Measurements from ENCODE around the gene KCNQ2.

Gene KCNQ2

DNA sequence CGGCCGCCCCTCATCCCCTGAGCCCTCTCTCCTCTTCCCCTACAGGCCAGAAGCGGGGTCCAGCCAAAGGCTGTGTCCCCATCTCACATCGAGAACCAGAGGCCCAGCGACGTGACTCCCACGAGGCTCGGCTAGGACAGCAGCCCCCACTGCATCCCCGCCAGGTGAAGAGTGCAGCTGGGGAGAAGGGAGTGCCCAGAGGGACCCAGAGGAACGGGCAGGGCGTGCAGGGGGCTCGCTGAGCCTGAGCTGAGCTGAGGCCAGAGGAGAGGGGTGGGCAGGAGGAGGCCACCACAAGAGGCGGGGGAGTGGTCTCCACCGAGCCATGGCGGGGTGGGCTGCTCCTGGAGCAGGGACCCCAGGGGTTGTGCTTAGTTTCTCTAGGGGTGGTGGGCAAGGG lies 32.6 kb downstream of the KCNQ2 start:
- in situ Hi-C loops (cut with HindIII; ENCODE audit: low sequenced_read_pairs): no loop called here

DNA sequence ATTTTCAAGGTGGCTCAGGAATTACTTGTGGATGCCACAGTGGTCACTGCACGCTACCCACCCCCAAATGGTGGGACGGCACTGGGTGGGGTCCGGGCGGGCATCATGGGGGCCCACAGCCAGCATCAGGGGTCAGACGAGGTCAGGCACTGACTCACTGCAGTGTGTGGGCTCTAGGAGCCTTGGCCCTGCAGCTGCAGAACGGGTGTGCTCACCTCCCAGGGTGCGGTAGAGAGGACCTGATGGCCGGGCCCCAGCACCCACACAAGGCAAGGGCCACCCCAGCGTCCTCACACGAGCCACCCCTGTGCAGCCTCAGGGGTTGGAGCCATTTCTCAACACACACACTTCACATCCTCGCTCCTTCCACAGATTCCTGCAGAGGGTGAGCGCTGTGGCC lies 34.3 kb downstream of the KCNQ2 start:
- in situ Hi-C loops (cut with HindIII; ENCODE audit: low sequenced_read_pairs): no loop called here

DNA sequence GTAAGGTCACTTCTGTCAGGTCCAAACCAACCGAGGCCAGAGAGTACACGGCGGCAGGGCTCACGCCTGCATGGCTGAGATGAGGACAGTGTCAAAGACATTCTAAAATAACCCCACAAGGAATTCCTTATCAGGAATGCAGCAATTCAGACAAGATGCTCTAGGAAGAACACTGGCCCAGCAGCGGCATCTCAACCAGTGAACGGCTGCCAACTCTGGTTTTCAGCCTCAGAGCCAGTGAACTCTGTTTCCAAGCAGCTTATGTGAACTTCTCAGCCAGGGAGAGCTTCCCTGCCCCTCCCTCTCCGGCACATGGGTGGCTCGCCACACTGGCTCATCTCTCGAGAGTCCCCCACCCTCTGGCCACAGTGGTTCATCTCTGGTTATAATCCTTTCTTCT lies 36.9 kb downstream of the KCNQ2 start:
- in situ Hi-C loops (cut with HindIII; ENCODE audit: low sequenced_read_pairs): no loop called here

DNA sequence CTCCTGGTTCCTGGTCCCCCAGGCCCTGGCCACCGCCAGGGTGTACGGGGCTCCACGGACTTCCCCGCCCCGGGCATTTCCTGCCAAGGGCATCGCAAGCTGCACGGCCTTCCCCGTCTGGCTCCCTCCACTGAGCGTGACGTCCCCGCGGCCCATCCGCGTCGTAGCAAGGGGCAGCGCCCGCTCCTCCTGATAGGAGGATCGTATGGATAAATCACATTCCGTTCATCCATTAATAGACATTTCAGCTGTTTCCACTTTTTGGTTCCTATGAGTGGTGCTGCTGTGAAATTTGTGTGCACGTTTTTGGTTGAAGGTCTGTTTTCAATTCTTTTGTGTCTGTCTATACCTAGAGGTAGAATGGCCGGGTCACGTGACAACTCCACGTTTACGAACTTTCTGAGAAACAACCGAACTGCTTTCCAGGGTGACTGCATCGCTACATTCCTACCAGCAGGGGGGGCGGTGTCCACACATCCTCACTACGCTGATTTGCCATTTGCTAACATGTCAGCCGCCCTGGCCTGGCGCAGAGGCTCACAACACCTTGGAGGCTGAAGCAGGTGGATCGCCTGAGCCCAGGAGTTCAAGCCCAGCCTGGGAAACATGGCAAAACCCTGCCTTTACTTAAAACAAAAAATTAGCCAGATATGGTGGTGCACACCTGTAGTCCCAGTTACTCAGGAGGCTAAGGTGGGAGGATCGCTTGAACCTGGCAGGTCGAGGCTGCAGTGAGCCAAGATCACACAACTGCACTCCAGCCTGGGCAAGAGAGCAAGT lies 37.7 kb downstream of the KCNQ2 start:
- in situ Hi-C loops (cut with HindIII; ENCODE audit: low sequenced_read_pairs): no loop called here

DNA sequence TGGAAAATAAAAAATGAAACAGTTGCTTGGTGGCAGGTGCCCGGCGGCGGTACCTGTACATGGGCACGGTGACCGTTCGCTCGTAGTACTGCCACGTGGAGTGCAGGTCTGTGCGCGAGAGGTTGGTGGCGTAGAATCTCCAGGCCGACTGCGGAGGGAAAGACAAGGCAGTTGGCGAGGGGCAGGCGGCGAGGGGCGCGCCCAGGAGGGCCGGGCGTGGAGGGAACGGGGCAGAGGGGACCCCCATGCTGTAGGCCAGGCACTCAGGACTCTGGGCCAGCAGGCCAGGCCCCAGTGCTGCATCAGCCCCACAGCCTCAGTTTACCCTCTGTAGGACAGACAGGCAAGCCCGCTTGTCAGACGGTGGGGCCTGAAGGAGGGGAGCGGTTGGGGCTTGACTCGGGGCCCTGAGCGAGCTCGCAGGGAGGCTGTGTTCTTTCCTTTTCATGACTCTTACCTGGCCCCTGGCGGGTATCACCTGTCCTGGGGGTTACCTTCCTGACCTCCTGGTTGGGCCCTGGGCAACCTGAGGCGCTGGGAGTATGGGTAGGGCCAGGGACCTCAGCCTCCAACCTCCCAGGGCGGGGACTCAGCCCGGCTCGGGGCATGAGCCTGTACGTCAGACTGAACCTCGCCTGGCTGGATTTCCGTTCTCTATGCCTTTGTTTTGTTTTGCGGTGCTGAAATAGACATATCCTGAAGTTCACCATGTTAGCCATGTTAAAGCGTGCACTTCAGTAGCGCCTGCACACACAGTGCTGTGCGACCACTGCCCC lies 38.5 kb downstream of the KCNQ2 start:
- in situ Hi-C loops (cut with HindIII; ENCODE audit: low sequenced_read_pairs): no loop called here

DNA sequence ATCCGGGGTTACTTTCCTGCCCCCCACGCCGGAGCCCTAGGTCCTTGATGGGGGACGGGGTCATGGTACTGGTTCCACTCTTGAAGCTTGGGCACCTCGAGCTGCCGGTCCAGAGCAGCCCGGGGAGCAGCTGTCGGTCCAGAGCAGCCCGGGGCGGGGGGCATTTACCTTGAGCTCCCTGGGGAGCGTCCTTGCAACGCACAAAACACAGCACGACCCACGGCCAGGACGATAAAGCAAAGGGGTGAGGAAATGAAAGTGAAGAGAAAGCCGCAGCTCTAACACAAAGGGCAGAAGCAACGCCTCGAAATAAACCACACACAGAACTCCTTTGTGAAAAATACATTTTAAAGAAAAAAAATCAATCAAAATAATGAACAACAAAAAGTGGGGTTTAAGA lies 39.1 kb downstream of the KCNQ2 start:
- in situ Hi-C loops (cut with HindIII; ENCODE audit: low sequenced_read_pairs): no loop called here

DNA sequence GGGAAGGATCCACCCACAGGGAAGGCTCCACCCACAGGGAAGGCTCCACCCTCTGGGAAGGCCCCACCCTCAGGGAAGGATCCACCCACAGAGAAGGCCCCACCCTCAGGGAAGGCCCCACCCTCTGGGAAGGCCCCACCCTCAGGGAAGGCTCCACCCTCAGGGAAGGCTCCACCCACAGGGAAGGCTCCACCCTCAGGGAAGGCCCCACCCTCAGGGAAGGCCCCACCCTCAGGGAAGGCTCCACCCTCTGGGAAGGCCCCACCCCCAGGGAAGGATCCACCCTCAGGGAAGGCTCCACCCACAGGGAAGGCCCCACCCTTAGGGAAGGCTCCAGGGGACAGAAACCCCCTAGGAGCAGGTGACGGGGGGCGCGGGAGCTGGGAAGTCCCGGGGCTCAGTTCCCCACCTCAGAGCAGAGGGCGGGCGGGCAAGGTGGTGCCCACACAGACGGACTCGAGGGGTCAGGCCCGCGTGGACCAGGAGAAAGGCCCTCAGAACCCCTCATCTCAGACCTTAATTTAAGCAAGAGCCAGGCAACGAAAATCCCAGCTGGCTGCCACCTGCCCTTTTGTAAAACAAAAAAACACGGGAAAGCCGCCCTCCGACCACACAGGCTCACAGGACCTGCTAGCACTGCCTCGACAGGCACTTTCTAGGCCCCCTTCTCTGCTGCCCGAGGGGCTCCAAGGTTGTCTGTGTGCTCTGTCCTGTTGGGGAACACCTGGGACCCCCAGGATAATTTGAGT lies 39.7 kb downstream of the KCNQ2 start:
- in situ Hi-C loops (cut with HindIII; ENCODE audit: low sequenced_read_pairs): no loop called here

DNA sequence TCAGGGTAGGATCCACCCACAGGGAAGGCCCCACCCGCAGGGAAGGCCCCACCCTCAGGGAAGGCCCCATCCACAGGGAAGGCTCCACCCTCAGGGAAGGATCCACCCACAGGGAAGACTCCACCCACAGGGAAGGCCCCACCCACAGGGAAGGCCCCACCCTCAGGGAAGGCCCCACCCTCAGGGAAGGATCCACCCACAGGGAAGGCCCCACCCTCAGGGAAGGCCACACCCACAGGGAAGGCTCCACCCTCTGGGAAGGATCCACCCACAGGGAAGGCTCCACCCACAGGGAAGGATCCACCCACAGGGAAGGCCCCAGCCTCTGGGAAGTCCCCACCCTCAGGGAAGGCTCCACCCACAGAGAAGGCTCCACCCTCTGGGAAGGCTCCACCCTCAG lies 40.5 kb downstream of the KCNQ2 start:
- in situ Hi-C loops (cut with HindIII; ENCODE audit: low sequenced_read_pairs): no loop called here

DNA sequence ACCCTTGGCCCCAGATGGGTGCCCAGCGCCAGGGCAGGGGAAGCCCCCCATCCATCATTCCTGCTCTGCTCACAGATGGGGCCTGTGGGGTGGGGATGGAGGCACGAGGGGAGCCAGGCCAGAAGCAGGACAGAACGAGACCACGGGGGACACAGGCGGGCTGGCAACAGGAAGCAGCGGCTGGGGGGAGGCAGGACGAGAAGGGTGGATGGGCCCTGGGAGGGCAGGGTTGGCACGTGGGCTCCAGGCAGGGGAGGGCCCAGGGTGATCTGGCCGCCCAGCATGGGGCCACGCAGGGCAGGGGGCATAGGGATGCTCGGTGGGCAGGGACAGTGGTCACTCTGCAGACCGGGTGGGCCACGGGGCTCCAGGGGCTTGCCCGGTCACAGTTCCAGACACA lies 41.6 kb downstream of the KCNQ2 start:
- in situ Hi-C loops (cut with HindIII; ENCODE audit: low sequenced_read_pairs): no loop called here

DNA sequence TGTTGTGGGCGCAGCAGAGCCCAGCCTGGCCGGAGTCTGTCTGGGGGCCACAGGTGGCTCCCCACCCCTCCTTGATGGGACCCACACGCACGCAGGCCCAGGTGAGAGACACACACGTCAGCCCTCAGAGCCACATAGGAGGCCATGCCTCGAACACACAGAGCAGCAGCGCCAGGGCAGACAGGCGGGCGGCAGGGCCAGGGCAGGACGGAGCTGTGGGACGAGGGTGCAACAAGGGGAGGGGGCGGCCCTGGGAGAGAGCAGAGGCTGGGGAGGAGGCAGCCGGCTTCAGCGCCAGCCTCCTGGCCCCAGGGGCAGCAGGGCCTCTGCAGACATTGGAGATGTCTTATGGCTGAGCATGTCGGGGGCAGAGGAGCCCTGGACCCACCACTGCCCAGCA lies 42.5 kb downstream of the KCNQ2 start:
- in situ Hi-C loops (cut with HindIII; ENCODE audit: low sequenced_read_pairs): no loop called here

DNA sequence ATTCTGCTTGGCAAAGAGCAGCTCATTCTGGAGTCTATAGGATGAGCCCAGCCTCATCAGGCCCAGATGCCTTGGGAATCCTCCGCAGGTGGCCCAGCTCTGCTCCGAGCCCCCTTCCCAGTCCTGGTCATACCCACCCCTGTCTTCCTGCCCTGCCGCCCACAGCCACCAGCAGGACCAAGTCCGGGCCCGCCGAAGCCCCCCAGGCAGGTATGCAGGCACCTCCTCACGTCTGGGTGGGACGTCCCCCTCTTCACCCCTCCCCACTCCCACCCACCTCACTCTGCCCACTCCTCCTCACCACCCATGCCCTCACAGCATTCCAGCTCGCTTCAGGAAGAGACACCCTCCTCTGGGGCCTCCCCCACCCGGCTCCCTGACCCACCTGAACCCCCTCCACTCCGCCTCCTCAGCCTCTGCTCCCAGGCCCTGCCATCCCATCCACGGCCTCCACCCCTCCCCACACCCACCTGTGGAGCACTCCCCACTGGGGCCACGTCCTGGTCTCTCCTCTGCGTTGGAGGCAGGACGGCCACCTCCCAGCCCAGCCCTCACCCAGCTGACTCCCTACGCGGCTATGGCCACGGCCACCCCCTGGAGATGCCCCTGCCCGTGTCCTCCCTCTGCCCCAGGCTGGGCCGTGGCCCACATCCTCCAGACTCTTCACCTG lies 43.4 kb downstream of the KCNQ2 start:
- in situ Hi-C loops (cut with HindIII; ENCODE audit: low sequenced_read_pairs): no loop called here

DNA sequence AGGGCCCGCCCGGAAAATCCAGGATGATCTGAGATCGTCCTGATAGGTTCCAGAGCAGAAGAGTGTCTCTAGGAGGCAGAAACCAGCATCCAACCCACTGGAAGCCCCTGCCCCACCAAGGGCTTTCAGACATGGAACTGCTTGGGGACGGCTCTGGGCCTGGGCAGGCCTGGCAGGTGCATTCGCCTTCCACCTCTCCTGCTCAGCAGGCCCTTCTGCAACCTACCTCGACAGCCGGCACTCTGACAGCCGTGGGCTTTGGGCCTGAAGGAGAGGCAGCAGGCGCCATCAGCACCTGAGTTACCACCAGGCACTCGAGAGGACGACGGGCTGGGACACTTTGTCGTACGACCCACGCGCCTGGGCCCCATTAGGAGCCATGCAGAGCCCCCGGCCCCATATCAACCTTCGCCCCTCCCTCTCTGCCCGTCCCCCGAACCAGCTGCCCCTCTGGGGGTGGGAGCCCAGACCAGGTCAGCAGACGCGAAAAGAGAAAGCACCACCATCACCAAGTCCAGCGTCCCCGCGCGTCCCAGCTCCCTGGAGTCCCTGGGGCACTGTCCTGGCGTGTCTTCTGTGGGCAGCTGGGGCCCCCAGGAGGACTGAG lies 44.6 kb downstream of the KCNQ2 start:
- in situ Hi-C loops (cut with HindIII; ENCODE audit: low sequenced_read_pairs): no loop called here

DNA sequence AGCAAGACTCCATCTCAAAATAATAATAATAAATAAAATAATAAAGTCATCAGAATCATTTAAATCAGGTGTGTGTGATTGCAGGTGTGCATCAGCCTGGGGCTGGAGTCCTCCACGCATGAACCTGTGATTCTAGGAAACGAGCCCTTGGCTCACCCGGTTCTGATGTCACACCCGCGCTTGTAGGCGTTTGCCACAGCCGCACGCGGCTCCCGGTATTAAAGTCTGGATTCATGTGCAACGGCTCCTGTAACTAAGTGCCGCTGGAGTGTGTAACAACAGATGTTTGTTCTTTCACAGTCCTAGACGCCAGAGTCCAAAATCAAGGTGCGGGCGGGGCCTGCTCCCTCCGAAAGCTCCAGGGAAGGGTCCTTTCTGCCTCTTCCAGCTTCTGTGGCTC lies 45.2 kb downstream of the KCNQ2 start:
- in situ Hi-C loops (cut with HindIII; ENCODE audit: low sequenced_read_pairs): no loop called here

DNA sequence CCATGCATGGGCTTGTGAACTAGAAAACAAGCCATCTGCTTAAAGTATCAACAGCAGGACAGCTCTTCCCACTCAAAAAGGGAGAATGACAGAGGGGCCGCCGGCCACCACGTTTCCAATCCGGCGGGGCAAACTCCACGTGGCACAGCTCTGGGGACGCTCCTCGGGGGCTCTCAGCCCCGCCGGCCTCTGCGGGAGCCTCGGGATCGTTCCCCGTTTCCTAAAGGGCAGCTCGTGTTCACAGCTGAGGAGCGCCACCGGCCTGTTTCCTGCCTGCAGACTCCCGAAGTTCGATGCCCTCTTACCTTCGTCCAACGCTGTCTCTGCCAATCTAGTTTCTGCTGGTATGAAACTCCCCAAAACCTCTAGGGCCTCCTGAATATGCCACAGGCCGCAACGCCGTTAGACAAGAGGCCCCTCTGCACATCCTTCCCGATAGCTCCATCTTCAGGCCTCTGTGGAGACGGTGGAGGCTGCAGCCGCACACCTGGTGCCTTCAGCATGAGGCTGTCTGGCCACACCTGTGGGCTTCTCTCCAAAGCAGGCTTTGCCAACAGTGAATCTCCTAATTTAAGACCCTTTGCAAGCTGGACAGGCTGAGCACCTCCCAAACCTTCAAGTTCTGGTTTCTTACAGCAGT lies 46.5 kb downstream of the KCNQ2 start:
- in situ Hi-C loops (cut with HindIII; ENCODE audit: low sequenced_read_pairs): no loop called here

DNA sequence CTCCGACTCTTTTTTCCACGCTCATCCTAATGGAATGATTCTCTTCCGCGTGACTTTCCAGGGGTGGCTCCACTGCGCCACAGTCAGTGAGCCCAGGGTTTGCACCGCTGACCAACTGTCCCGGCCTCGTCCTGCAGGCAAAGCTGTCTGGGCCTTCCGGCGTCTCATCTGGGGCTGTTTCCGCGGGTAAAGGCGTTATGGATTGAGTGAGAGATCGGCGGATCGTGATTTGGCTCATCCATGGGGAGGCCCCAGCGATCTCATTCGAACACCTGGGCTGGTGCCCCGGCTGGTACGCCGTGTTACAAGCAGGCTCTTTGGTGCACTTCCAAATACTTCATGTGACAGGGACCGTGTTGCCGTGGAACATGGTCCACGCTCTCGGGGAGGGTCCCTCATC lies 47.8 kb downstream of the KCNQ2 start:
- in situ Hi-C loops (cut with HindIII; ENCODE audit: low sequenced_read_pairs): no loop called here

DNA sequence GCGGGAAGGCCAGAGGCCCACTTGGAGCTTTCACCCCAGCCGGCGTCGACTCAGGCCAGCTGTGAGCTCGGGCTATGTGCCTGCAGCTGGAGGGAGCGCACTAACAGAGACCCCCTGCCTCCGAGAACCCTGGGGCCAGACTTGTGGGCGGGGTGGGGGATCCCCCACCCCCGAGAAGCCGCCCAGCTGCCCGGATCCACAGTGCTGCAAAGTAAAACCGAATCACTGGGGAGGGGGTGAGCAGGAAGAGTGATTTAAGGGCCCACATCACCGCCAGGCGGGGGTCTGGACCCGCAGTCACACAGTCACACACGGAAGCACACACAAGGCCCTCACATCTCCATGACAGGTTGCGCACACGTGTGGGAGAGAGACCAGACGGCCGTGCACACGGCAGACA lies 48.7 kb downstream of the KCNQ2 start:
- in situ Hi-C loops (cut with HindIII; ENCODE audit: low sequenced_read_pairs): no loop called here

DNA sequence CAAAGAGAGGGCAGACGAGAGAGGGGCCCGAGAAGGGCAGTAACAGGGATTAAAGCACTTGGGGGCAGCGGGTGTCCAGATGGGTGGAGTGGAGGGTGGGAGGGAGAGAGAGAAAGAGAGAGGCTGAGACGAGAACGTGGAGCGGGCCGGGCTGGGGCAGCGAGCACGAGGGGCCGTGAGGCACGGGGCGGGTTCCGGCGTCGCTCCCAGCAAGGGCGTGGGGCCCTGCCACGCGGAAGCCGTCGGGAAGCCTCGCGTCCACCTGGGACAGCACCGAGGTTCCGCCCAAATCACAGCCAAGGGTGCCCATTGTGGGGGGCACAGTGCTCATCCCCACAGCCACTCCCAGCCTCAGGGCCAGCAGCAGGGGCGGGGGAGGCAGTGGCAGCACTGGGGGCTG lies 49.8 kb downstream of the KCNQ2 start:
- in situ Hi-C loops (cut with HindIII; ENCODE audit: low sequenced_read_pairs): no loop called here

DNA sequence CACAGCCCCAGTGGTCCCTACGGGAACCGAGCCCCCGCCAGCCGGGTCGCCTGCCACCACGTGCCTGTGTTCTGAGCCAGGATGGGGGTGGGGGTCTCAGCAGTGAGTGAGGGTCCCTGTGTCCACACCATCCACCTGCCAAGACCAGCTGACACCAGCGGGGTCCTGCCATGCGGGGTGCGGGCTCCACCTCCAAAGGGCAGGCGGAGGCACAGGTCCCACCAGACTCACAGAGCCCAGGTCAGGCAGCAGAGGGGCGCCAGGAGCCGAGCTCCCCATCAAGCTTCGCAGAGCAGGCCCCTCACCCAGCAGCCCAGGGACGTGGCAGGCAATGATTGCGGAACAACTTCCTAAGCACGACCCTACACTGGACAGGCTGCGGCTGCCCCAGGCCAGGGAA lies 50.5 kb downstream of the KCNQ2 start:
- in situ Hi-C loops (cut with HindIII; ENCODE audit: low sequenced_read_pairs): no loop called here

DNA sequence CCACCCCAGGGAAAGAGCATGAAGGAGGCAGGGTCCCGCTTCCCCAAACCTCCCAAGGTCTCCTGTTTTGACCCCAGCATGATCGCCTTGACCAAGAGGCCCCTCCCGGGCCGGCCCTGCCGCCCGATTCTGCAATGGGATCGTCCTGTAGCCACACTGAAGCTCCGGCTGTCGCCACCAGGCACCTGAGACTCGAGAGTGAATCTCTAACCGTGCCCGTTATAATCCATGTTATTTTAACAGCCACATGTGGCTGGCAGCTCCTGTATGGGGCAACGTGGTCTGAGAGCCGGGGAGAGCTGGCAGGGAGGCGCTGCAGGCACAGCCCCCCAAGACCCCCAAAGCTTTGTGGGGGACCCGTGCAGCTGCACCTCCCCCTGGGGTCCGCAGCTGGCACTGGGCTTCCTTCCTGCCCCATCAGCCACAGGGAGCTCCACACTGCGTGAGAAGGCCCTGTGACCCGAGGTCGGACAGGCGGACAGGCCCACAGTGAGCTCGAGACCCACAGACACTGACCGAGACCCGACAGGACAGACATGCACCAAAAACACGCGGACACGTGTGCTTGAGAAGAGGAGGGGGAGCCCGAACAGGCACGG lies 51.3 kb downstream of the KCNQ2 start:
- in situ Hi-C loops (cut with HindIII; ENCODE audit: low sequenced_read_pairs): no loop called here

All from endothelial cell of hepatic sinusoid (primary cell).